H1 (cell line): ENCODE results near the gene DSG2.

Experiments
- CBX8 ChIP-seq: fragments of 300-800, 300-1000 bp; sonication (generic); IDR thresholded peaks from 2 replicates; pipeline ENCODE4 v1.7.1; 2016; ENCODE audit warnings: low read depth, low read length, borderline replicate concordance
- CEBPB ChIP-seq: IDR thresholded peaks from 2 replicates; pipeline ENCODE4 v1.6.1; 2012; ENCODE audit warnings: low read depth, low read length
- CHD1 ChIP-seq: IDR thresholded peaks from 2 replicates; pipeline ENCODE4 v1.6.1; 2012; ENCODE audit warnings: low read depth, low read length, improper control_type of control experiment
- CHD2 ChIP-seq: IDR thresholded peaks from 2 replicates; pipeline ENCODE4 v1.6.1; 2012; ENCODE audit warnings: low read length, improper control_type of control experiment
- EP300 ChIP-seq, 2 experiments: IDR thresholded peaks; 1 replicate in 1 of 2; 2 replicates in 1 of 2; pipeline ENCODE4 v1.6.1; 2011 to 2012; ENCODE audit warnings: low read depth in 2 of 2, low read length in 2 of 2, mild to moderate bottlenecking in 2 of 2, borderline replicate concordance in 1 of 2, inconsistent platforms in 1 of 2, moderate library complexity in 1 of 2
- EZH2 ChIP-seq: fragments of 200-600 bp; sonication (generic); IDR thresholded peaks from 2 replicates; pipeline ENCODE4 v1.7.1; 2012; ENCODE audit warnings: low read depth, mild to moderate bottlenecking, moderate library complexity, low read length, inconsistent platforms; ENCODE audit not compliant: severe bottlenecking
- POLR2A ChIP-seq, 2 experiments: IDR thresholded peaks; 1 replicate in 1 of 2; 2 replicates in 1 of 2; pipeline ENCODE4 v1.6.1; 2011; ENCODE audit warnings: low read depth in 2 of 2, low read length in 2 of 2, mild to moderate bottlenecking in 2 of 2; ENCODE audit errors: control extremely low read depth in 1 of 2
- SIN3A ChIP-seq, 2 experiments: IDR thresholded peaks in 1 of 2; conservative IDR thresholded peaks in 1 of 2; 2 replicates each; pipeline ENCODE4 v1.6.1; 2011 to 2012; ENCODE audit warnings: low read length in 2 of 2, improper control_type of control experiment in 1 of 2, low read depth in 1 of 2, mild to moderate bottlenecking in 1 of 2
- SRF ChIP-seq: IDR thresholded peaks from 2 replicates; pipeline ENCODE4 v1.6.1; 2011; ENCODE audit warnings: mild to moderate bottlenecking, low read depth, low read length, moderate library complexity
- TEAD4 ChIP-seq: IDR thresholded peaks from 2 replicates; pipeline ENCODE4 v1.6.1; 2012; ENCODE audit warnings: low read depth, low read length, inconsistent platforms, mixed read lengths
- TF ChIP-seq, protein P1 (sequence below), 3 experiments: IDR thresholded peaks; 1 replicate in 2 of 3; 2 replicates in 1 of 3; pipeline versions ENCODE4 v1.5.1 to v1.6.1; 2011; ENCODE audit warnings: low read length in 3 of 3, mild to moderate bottlenecking in 3 of 3, inconsistent platforms in 2 of 3, low read depth in 1 of 3, moderate library complexity in 1 of 3; ENCODE audit not compliant: insufficient read depth in 1 of 3; ENCODE audit errors: control extremely low read depth in 1 of 3

DNA sequence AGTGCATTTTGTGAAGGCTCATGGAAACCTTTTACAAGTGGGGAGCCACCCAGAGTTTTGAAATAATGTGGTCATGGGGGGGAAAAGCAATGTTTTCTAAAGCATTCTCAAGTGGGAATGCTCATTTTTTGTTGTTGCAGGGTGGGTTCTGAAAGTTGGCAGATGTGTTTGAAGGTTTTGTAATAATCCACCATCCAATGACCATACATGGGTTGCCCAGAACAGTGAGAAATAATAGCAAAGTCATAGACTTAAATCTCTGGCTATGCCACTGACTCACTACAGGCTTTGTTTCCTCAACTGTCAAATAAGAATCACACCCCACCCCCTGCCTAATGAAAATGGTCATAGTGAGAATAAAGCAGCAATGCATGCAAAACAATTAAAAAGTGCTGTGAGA lies 47.6 kb upstream of the DSG2 start:
- TF ChIP-seq SIN3A (conservative IDR thresholded peaks at IDR 0.05 in 1 of 2, IDR thresholded peaks at IDR 0.05 in 1 of 2; ENCODE audit: low read depth in 1 of 2, low read length in 2 of 2) = no peak
- TF ChIP-seq, protein P1, sequence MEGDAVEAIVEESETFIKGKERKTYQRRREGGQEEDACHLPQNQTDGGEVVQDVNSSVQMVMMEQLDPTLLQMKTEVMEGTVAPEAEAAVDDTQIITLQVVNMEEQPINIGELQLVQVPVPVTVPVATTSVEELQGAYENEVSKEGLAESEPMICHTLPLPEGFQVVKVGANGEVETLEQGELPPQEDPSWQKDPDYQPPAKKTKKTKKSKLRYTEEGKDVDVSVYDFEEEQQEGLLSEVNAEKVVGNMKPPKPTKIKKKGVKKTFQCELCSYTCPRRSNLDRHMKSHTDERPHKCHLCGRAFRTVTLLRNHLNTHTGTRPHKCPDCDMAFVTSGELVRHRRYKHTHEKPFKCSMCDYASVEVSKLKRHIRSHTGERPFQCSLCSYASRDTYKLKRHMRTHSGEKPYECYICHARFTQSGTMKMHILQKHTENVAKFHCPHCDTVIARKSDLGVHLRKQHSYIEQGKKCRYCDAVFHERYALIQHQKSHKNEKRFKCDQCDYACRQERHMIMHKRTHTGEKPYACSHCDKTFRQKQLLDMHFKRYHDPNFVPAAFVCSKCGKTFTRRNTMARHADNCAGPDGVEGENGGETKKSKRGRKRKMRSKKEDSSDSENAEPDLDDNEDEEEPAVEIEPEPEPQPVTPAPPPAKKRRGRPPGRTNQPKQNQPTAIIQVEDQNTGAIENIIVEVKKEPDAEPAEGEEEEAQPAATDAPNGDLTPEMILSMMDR (IDR thresholded peaks at IDR 0.05; ENCODE audit: control extremely low read depth in 1 of 3, insufficient read depth in 1 of 3, low read depth in 1 of 3, low read length in 3 of 3) = no peak
- no peak for TF ChIP-seq EZH2
- TF ChIP-seq EP300 (IDR thresholded peaks at IDR 0.05; ENCODE audit: borderline replicate concordance in 1 of 2, low read depth in 2 of 2, low read length in 2 of 2) = no peak
- TF ChIP-seq CEBPB = no peak
- no peak for TF ChIP-seq POLR2A (IDR thresholded peaks at IDR 0.05; ENCODE audit: control extremely low read depth in 1 of 2, low read depth in 2 of 2, low read length in 2 of 2)
- no peak for TF ChIP-seq SRF
- TF ChIP-seq TEAD4 = no peak
- no peak for TF ChIP-seq CHD1
- TF ChIP-seq CHD2 = no peak
- TF ChIP-seq CBX8 = no peak
